H1 (cell line): ENCODE data around the gene MATN1. TPM values are rescaled to one million over a fixed set of nuclear protein-coding genes. Genes with fewer than 3 reads are reported as not detected.
A peak's percentile ranks its signal among the peaks of the same experiment; 100 is the strongest.

Experiments
- CTCF ChIA-PET: fragments of 300-600 bp; sonication (Branson Sonifier 250); formaldehyde crosslinking; loops from one replicate; lab custom pipeline; 2021; ENCODE audit not compliant: partially characterized antibody; lab: Charles Lee
- POLR2A ChIA-PET: fragments of 300-600 bp; sonication (Branson Sonifier 250); formaldehyde crosslinking; loops from one replicate; lab custom pipeline; 2021; ENCODE audit warnings: inconsistent platforms; ENCODE audit not compliant: partially characterized antibody; lab: Charles Lee
- DNase-seq, 2 experiments: peaks; one replicate each; pipeline versions ENCODE4 v3.0.0 to v3.0.0-alpha.2; 2010 to 2022; ENCODE audit warnings: low spot score in 2 of 2, low read depth in 1 of 2, mixed read lengths in 1 of 2
- FAIRE-seq: peaks from 2 replicates; lab custom pipeline; 2011; peaks lifted over from hg19 to GRCh38; lab: Jason Lieb, UNC
- H2AFZ ChIP-seq: 2 replicates; pipeline ENCODE4 v1.8.1; 2012; ENCODE audit warnings: low read length, inconsistent platforms
- H2AK5ac ChIP-seq: 2 replicates; pipeline ENCODE4 v1.6.1; 2013; ENCODE audit warnings: low read depth, low read length
- H2BK120ac ChIP-seq: replicated peaks from 2 replicates; pipeline ENCODE3; 2013; ENCODE audit warnings: low read depth, low read length, inconsistent platforms
- H2BK12ac ChIP-seq: 2 replicates; pipeline ENCODE4 v1.6.1; 2013; ENCODE audit warnings: low read depth, low read length
- H2BK15ac ChIP-seq: 2 replicates; pipeline ENCODE4 v1.6.1; 2013; ENCODE audit warnings: low read length
- H2BK20ac ChIP-seq: 2 replicates; pipeline ENCODE4 v1.6.1; 2013; ENCODE audit warnings: low read length
- H2BK5ac ChIP-seq: 2 replicates; pipeline ENCODE4 v1.6.1; 2013; ENCODE audit warnings: low read depth, low read length
- H3K14ac ChIP-seq: 2 replicates; pipeline ENCODE4 v1.6.1; 2013; ENCODE audit warnings: inconsistent platforms; ENCODE audit not compliant: insufficient read length
- H3K18ac ChIP-seq: 2 replicates; pipeline ENCODE4 v1.6.1; 2013; ENCODE audit warnings: low read length; ENCODE audit errors: extremely low read depth
- H3K23ac ChIP-seq: 2 replicates; pipeline ENCODE4 v1.6.1; 2013; ENCODE audit warnings: inconsistent platforms; ENCODE audit not compliant: insufficient read length
- H3K23me2 ChIP-seq: 2 replicates; pipeline ENCODE4 v1.6.1; 2013; ENCODE audit warnings: low read depth, low read length
- H3K27ac ChIP-seq: 2 replicates; pipeline ENCODE4 v1.6.1; 2011; ENCODE audit warnings: low read depth, low read length, inconsistent platforms
- H3K27me3 ChIP-seq, 4 experiments: replicated peaks in 1 of 4; 1 replicate in 1 of 4; 2 replicates in 3 of 4; pipeline versions ENCODE4 v1.6.1 to v1.8.1; 2011 to 2013; ENCODE audit warnings: low read length in 3 of 4, mild to moderate bottlenecking in 3 of 4, inconsistent platforms in 2 of 4, mixed read lengths in 2 of 4, moderate library complexity in 1 of 4; ENCODE audit not compliant: control insufficient read depth in 3 of 4, insufficient read depth in 3 of 4; ENCODE audit errors: extremely low read depth in 1 of 4
- H3K36me3 ChIP-seq, 4 experiments: 2 replicates each; pipeline versions ENCODE4 v1.6.1 to v1.8.1; 2011 to 2013; ENCODE audit warnings: mild to moderate bottlenecking in 4 of 4, low read length in 3 of 4, moderate library complexity in 2 of 4, control low read depth in 1 of 4, inconsistent platforms in 1 of 4; ENCODE audit not compliant: insufficient read depth in 4 of 4, control insufficient read depth in 2 of 4
- H3K4ac ChIP-seq: replicated peaks from 2 replicates; pipeline ENCODE3; 2013; ENCODE audit warnings: low read length, low read depth, mixed read lengths, inconsistent platforms; ENCODE audit not compliant: insufficient read length
- H3K4me1 ChIP-seq, 4 experiments: replicated peaks in 1 of 4; 1 replicate in 1 of 4; 2 replicates in 3 of 4; pipeline versions ENCODE4 v1.6.1 to v1.8.1; 2011 to 2013; ENCODE audit warnings: low read length in 3 of 4, inconsistent platforms in 2 of 4, mixed read lengths in 1 of 4; ENCODE audit not compliant: insufficient read depth in 4 of 4, control insufficient read depth in 3 of 4
- H3K4me2 ChIP-seq, 2 experiments: 2 replicates each; pipeline versions ENCODE4 v1.6.1 to v1.8.1; 2011 to 2013; ENCODE audit warnings: low read depth in 2 of 2, low read length in 2 of 2, control low read depth in 1 of 2, inconsistent platforms in 1 of 2, mild to moderate bottlenecking in 1 of 2; ENCODE audit not compliant: insufficient read depth in 1 of 2
- H3K4me3 ChIP-seq, 4 experiments: fragments of 200-600, 300-600 bp in 1 of 4; sonication (generic), shearing (Covaris generic), sonication (Bioruptor Twin) in 1 of 4; 2 replicates each; pipeline versions ENCODE4 v1.5.1 to v1.8.1; 2011 to 2016; ENCODE audit warnings: low read length in 4 of 4, low read depth in 3 of 4, control low read depth in 2 of 4, inconsistent platforms in 2 of 4, mild to moderate bottlenecking in 2 of 4, mixed read lengths in 1 of 4, moderate library complexity in 1 of 4; ENCODE audit not compliant: insufficient read depth in 2 of 4; ENCODE audit errors: extremely low read depth in 1 of 4
- H3K56ac ChIP-seq: replicated peaks from 2 replicates; pipeline ENCODE3; 2013; ENCODE audit warnings: low read depth, mild to moderate bottlenecking, mixed read lengths, low read length, inconsistent platforms; ENCODE audit not compliant: insufficient read length
- H3K79me1 ChIP-seq: 2 replicates; pipeline ENCODE4 v1.6.1; 2013; ENCODE audit warnings: low read depth, low read length, control low read depth
- H3K79me2 ChIP-seq, 2 experiments: 2 replicates each; pipeline versions ENCODE4 v1.6.1 to v1.8.1; 2012 to 2013; ENCODE audit warnings: low read length in 2 of 2, mild to moderate bottlenecking in 2 of 2, inconsistent platforms in 1 of 2; ENCODE audit not compliant: insufficient read depth in 2 of 2, control insufficient read depth in 1 of 2
- H3K9ac ChIP-seq, 4 experiments: replicated peaks in 1 of 4; 1 replicate in 1 of 4; 2 replicates in 3 of 4; pipeline versions ENCODE4 v1.6.1 to v1.8.1; 2011 to 2013; ENCODE audit warnings: low read depth in 3 of 4, low read length in 3 of 4, control low read depth in 2 of 4, mild to moderate bottlenecking in 2 of 4, moderate library complexity in 2 of 4, inconsistent platforms in 1 of 4; ENCODE audit errors: extremely low read depth in 1 of 4
- H3K9me3 ChIP-seq, 2 experiments: 2 replicates each; pipeline versions ENCODE4 v1.6.1 to v1.8.1; 2012 to 2013; ENCODE audit warnings: mild to moderate bottlenecking in 2 of 2, moderate library complexity in 2 of 2, control low read depth in 1 of 2, inconsistent platforms in 1 of 2, low read depth in 1 of 2, low read length in 1 of 2, mixed read lengths in 1 of 2; ENCODE audit not compliant: insufficient read depth in 2 of 2
- H4K20me1 ChIP-seq, 2 experiments: replicated peaks in 1 of 2; 2 replicates each; pipeline versions ENCODE3 to v1.8.1; 2011 to 2013; ENCODE audit warnings: inconsistent platforms in 2 of 2, low read length in 2 of 2, mild to moderate bottlenecking in 1 of 2; ENCODE audit not compliant: insufficient read depth in 2 of 2, control insufficient read depth in 1 of 2
- H4K5ac ChIP-seq: 2 replicates; pipeline ENCODE4 v1.6.1; 2013; ENCODE audit warnings: low read length, low read depth, mixed read lengths, inconsistent platforms; ENCODE audit not compliant: insufficient read length
- H4K8ac ChIP-seq: 2 replicates; pipeline ENCODE4 v1.8.0; 2013; ENCODE audit warnings: mild to moderate bottlenecking, moderate library complexity, low read length, inconsistent platforms; ENCODE audit not compliant: insufficient read depth; ENCODE audit errors: extremely low read depth
- H4K91ac ChIP-seq: replicated peaks from 2 replicates; pipeline ENCODE3; 2013; ENCODE audit warnings: low read length, mixed read lengths, inconsistent platforms; ENCODE audit not compliant: insufficient read length
- BACH1 ChIP-seq: IDR thresholded peaks from 2 replicates; pipeline ENCODE4 v1.6.1; 2012; ENCODE audit warnings: low read length, improper control_type of control experiment
- BCL11A ChIP-seq, 2 experiments: IDR thresholded peaks; one replicate each; pipeline ENCODE4 v1.6.1; 2011; ENCODE audit warnings: low read depth in 2 of 2, low read length in 2 of 2, mild to moderate bottlenecking in 2 of 2
- CBX8 ChIP-seq: fragments of 300-800, 300-1000 bp; sonication (generic); IDR thresholded peaks from 2 replicates; pipeline ENCODE4 v1.7.1; 2016; ENCODE audit warnings: low read depth, low read length, borderline replicate concordance
- CEBPB ChIP-seq: IDR thresholded peaks from 2 replicates; pipeline ENCODE4 v1.6.1; 2012; ENCODE audit warnings: low read depth, low read length
- CHD2 ChIP-seq: IDR thresholded peaks from 2 replicates; pipeline ENCODE4 v1.6.1; 2012; ENCODE audit warnings: low read length, improper control_type of control experiment
- CTBP2 ChIP-seq: IDR thresholded peaks from 2 replicates; pipeline ENCODE4 v1.7.0; 2011; ENCODE audit warnings: borderline replicate concordance, mild to moderate bottlenecking, moderate library complexity, mixed read lengths, low read length; ENCODE audit not compliant: insufficient read depth, insufficient read length
- EZH2 ChIP-seq: fragments of 200-600 bp; sonication (generic); IDR thresholded peaks from 2 replicates; pipeline ENCODE4 v1.7.1; 2012; ENCODE audit warnings: low read depth, mild to moderate bottlenecking, moderate library complexity, low read length, inconsistent platforms; ENCODE audit not compliant: severe bottlenecking
- KDM4A ChIP-seq: IDR thresholded peaks from one replicate; pipeline ENCODE4 v1.7.1; 2012; ENCODE audit warnings: low read depth, mild to moderate bottlenecking, moderate library complexity, low read length, inconsistent platforms; ENCODE audit not compliant: severe bottlenecking
- MAX ChIP-seq: IDR thresholded peaks from 2 replicates; pipeline ENCODE4 v1.6.1; 2012; ENCODE audit warnings: inconsistent platforms
- POLR2A ChIP-seq, 2 experiments: IDR thresholded peaks; 1 replicate in 1 of 2; 2 replicates in 1 of 2; pipeline ENCODE4 v1.6.1; 2011; ENCODE audit warnings: low read depth in 2 of 2, low read length in 2 of 2, mild to moderate bottlenecking in 2 of 2; ENCODE audit errors: control extremely low read depth in 1 of 2
- RXRA ChIP-seq: IDR thresholded peaks from 2 replicates; pipeline ENCODE4 v1.6.1; 2011; ENCODE audit warnings: low read depth, mild to moderate bottlenecking, low read length, moderate library complexity; ENCODE audit not compliant: insufficient read depth
- SAP30 ChIP-seq: fragments of 300-600 bp; sonication (generic); IDR thresholded peaks from 2 replicates; pipeline ENCODE4 v1.7.1; 2012; ENCODE audit warnings: low read length, moderate library complexity, mild to moderate bottlenecking, inconsistent platforms; ENCODE audit not compliant: insufficient read depth, insufficient replicate concordance
- SIX5 ChIP-seq: IDR thresholded peaks from 2 replicates; pipeline ENCODE4 v1.6.1; 2011; ENCODE audit warnings: mild to moderate bottlenecking, low read depth, low read length
- YY1 ChIP-seq: IDR thresholded peaks from 2 replicates; pipeline ENCODE4 v1.6.1; 2011; ENCODE audit warnings: low read depth, mild to moderate bottlenecking, low read length
- WGBS, 2 experiments: shearing (Covaris generic) in 1 of 2; methylation state at CpG; one replicate each; pipeline versions ENCODE4 v1.1.6 to v1.1.7; 2013 to 2015; ENCODE audit warnings: low lambda C conversion rate in 2 of 2, mixed read lengths in 2 of 2, inconsistent platforms in 1 of 2, low coverage in 1 of 2, missing lambda C conversion rate in 1 of 2; ENCODE audit not compliant: insufficient replicate concordance in 2 of 2, insufficient coverage in 1 of 2, insufficient read length in 1 of 2; ENCODE audit errors: extremely low coverage in 1 of 2, missing lambda C conversion rate in 1 of 2; 5-methylcytosine and 5-hydroxymethylcytosine counted together
- polyA plus RNA-seq, 7 experiments: library from polyadenylated mRNA; depleted of rRNA in 3 of 7; stranded (reverse) in 5 of 7; unstranded in 2 of 7; fragments of >200 nt in 5 of 7; fragments of 200-250 nt in 2 of 7; gene quantifications; 1 replicate in 5 of 7; 2 replicates in 1 of 7; 4 replicates in 1 of 7; pipeline versions ENCODE4 v1.2.1 to v1.2.3, GENCODE V29; 2011 to 2013; ENCODE audit warnings: missing spikeins in 2 of 7, mixed read lengths in 2 of 7
- total RNA-seq: library from RNA; stranded (reverse); fragmentation: NEBNext Ultra II Directional; extraction: Animal tissue kit (Norgen Biotek cat#: 25700); gene quantifications from 2 replicates; pipeline ENCODE4 v1.2.1, GENCODE V29; 2021

The MATN1 gene
- total and polyA plus RNA-seq, 2 of the 8 experiments (the other 6 are each of a cell fraction or from before 2014, with no cell fraction given): 0.12 to 0.28 TPM

- Histone ChIP-seq H3K23ac (no peak overlapping the region), H3K4ac (no peak overlapping the region), H2AFZ (0 out of 2 replicates have a peak overlapping the region, but pooled peaks have one; percentile 0), H3K36me3 (no peaks in the 10 kb centered on the region), H3K18ac (0 out of 2 replicates have a peak overlapping the region, but pooled peaks have one; percentile 22), H3K27ac (no peak overlapping the region), H3K23me2 (no peaks in the 10 kb centered on the region), H3K9ac (no peak overlapping the region), H3K79me1 (no peaks in the 10 kb centered on the region), H2BK15ac (no peak overlapping the region; the same call in 1 of the 2 replicates), H4K8ac (no peak overlapping the region), H3K4me2 (no peak overlapping the region), H3K4me3 (no peak overlapping the region), H2BK5ac (no peak overlapping the region), H3K4me1 (peaks cover 0 to 3% (median 0%) of the 10 kb centered on the region in 4 experiments; a peak in 2 of 7 replicates), H4K91ac (peak overlapping the region; percentile 87), H3K14ac (no peak overlapping the region), H2BK120ac (no peak overlapping the region), H4K5ac (no peak overlapping the region), H2BK20ac (no peak overlapping the region), H4K20me1 (no peaks in the 10 kb centered on the region), H3K9me3 (no peaks in the 10 kb centered on the region), H2AK5ac (peak overlapping the region; percentile 33), H3K27me3 (no peaks in the 10 kb centered on the region), H2BK12ac (no peak overlapping the region), H3K56ac (no peak overlapping the region), H3K79me2 (no peaks in the 10 kb centered on the region)
- CTCF ChIA-PET: interaction anchor here (1.4 to 55.1 kb wide), 2 partner anchors 16 to 26 kb away, joined by 3 to 1640 read pairs; partner anchors contain the start of genes LAPTM5 and MATN1
- FAIRE-seq (no peak), DNase-seq (no peak)
- POLR2A ChIA-PET: no interaction called here
- WGBS, 2 experiments: 92% methylated on average over 8 of the region's 8 CpGs; no CpG with 5 or more reads in 1 of the 2 experiments
- TF ChIP-seq CHD2 (no peak), KDM4A (no peak), CTBP2 (no peak), SIX5 (no peak), CEBPB (no peak), YY1 (no peak), BACH1 (no peak), BCL11A (IDR thresholded peaks at IDR 0.05; ENCODE audit: low read depth in 2 of 2, low read length in 2 of 2) (no peak), SAP30 (no peak), MAX (no peak), EZH2 (no peak), RXRA (no peak), CBX8 (no peak), POLR2A (IDR thresholded peaks at IDR 0.05; ENCODE audit: control extremely low read depth in 1 of 2, low read depth in 2 of 2, low read length in 2 of 2) (no peak)
Observed at GRCh38 chr1:30739601-30740000, 16.2 kb upstream of the MATN1 start.
